Thyroid gland (tissue), 4 donors: ENCODE results near the gene SLC23A2.

Experiments used
- CTCF ChIP-seq, 6 experiments: fragments of 200-600 bp in 3 of 6; fragments of 450-650 bp in 3 of 6; sonication (generic) in 3 of 6; IDR thresholded peaks; one replicate each; pipeline ENCODE4 v1.5.1; 2016 to 2019; ENCODE audit warnings: antibody characterized with exemption in 6 of 6, mild to moderate bottlenecking in 2 of 6, inconsistent platforms in 1 of 6, moderate library complexity in 1 of 6
- POLR2A ChIP-seq, 2 donors: fragments of 450-650 bp; IDR thresholded peaks; one replicate each; pipeline ENCODE4 v1.6.1; 2017; ENCODE audit warnings: antibody characterized with exemption in 2 of 2, mild to moderate bottlenecking in 2 of 2, moderate library complexity in 1 of 2

- TF ChIP-seq POLR2A (IDR thresholded peaks at IDR 0.05): no peak
- no peak for TF ChIP-seq CTCF (IDR thresholded peaks at IDR 0.05)
Measured at GRCh38 chr20:4978050-4978918, 23.0 kb downstream of the SLC23A2 start.
